Caco-2 (cell line): Measurements from ENCODE around the gene ARHGEF28. TPM values are rescaled to one million over a fixed set of nuclear protein-coding genes. Genes with fewer than 3 reads are reported as not detected.
A peak's percentile ranks its signal among the peaks of the same experiment; 100 is the strongest.

Source experiments
- BruUV-seq: library from RNA; stranded (reverse); fragments of 400-500 nt; replicated peaks from 2 replicates; lab custom pipeline; 2021; lab: Mats Ljungman, UMichigan
- CTCF ChIA-PET: fragments of 300-600 bp; sonication (Branson Sonifier 250); formaldehyde crosslinking; loops from one replicate; lab custom pipeline; 2022; ENCODE audit warnings: antibody characterized with exemption; lab: Charles Lee
- POLR2A ChIA-PET: fragments of 300-600 bp; sonication (Branson Sonifier 250); formaldehyde crosslinking; loops from one replicate; lab custom pipeline; 2022; ENCODE audit warnings: antibody characterized with exemption; lab: Charles Lee
- DNase-seq, 2 experiments: peaks; one replicate each; pipeline versions ENCODE4 v3.0.0 to v3.0.0-alpha.2; 2020 to 2022
- H3K27me3 ChIP-seq: replicated peaks from 2 replicates; pipeline ENCODE4 v1.6.0; 2011; ENCODE audit warnings: low read length; ENCODE audit not compliant: control insufficient read depth, insufficient read depth
- H3K36me3 ChIP-seq: 2 replicates; pipeline ENCODE4 v1.5.1; 2011; ENCODE audit warnings: low read length; ENCODE audit not compliant: control insufficient read depth, insufficient read depth
- H3K4me1 ChIP-seq: fragments of 250-450 bp; sonication (Bioruptor Pico); 2 replicates; pipeline ENCODE4 v1.5.1; 2020; ENCODE audit warnings: mild to moderate bottlenecking
- H3K4me3 ChIP-seq: 2 replicates; pipeline ENCODE4 v1.5.1; 2011; ENCODE audit warnings: low read depth, mild to moderate bottlenecking, control low read depth, low read length
- H3K9me3 ChIP-seq: fragments of 250-450 bp; sonication (Bioruptor Pico); 2 replicates; pipeline ENCODE4 v1.5.1; 2020; ENCODE audit warnings: mild to moderate bottlenecking, moderate library complexity
- H3K27ac Mint-ChIP-seq: one replicate; pipeline ENCODE4 v1.8.0; 2022; ENCODE audit warnings: mixed read lengths; ENCODE audit not compliant: unreplicated experiment
- H3K27me3 Mint-ChIP-seq: one replicate; pipeline ENCODE4 v1.8.0; 2022; ENCODE audit warnings: mixed read lengths; ENCODE audit not compliant: insufficient read depth, unreplicated experiment
- H3K36me3 Mint-ChIP-seq: one replicate; pipeline ENCODE4 v1.8.0; 2022; ENCODE audit warnings: mild to moderate bottlenecking, mixed read lengths; ENCODE audit not compliant: insufficient read depth, unreplicated experiment
- H3K4me1 Mint-ChIP-seq: one replicate; pipeline ENCODE4 v1.8.0; 2022; ENCODE audit warnings: low read depth, mixed read lengths; ENCODE audit not compliant: unreplicated experiment
- H3K4me3 Mint-ChIP-seq: one replicate; pipeline ENCODE4 v1.8.0; 2022; ENCODE audit warnings: mild to moderate bottlenecking, moderate library complexity, mixed read lengths; ENCODE audit not compliant: unreplicated experiment
- H3K9me3 Mint-ChIP-seq: one replicate; pipeline ENCODE4 v1.8.0; 2022; ENCODE audit warnings: mixed read lengths; ENCODE audit not compliant: unreplicated experiment
- intact Hi-C: fragments of 100-400 bp; cut with micrococcal nuclease; formaldehyde crosslinking; loops from one replicate; pipeline ENCODE4 v1.10.0; 2022; ENCODE audit not compliant: unreplicated experiment
- total RNA-seq: library from RNA; stranded (reverse); gene quantifications from 2 replicates; pipeline ENCODE4 v1.2.3, GENCODE V29; 2022
- TF ChIP-seq, protein P1 (sequence below), 2 experiments: fragments of 200-600 bp in 1 of 2; IDR thresholded peaks; 1 replicate in 1 of 2; 2 replicates in 1 of 2; pipeline versions ENCODE4 v1.5.1 to v1.8.0; 2011 to 2022; ENCODE audit warnings: antibody characterized with exemption in 1 of 2, control low read depth in 1 of 2, inconsistent platforms in 1 of 2, low read depth in 1 of 2, low read length in 1 of 2, mild to moderate bottlenecking in 1 of 2, moderate library complexity in 1 of 2; ENCODE audit not compliant: insufficient read depth in 1 of 2, severe bottlenecking in 1 of 2, unreplicated experiment in 1 of 2

ARHGEF28 gene
- total RNA-seq, 1 experiment from 2014 or later = 4.6 TPM

DNA sequence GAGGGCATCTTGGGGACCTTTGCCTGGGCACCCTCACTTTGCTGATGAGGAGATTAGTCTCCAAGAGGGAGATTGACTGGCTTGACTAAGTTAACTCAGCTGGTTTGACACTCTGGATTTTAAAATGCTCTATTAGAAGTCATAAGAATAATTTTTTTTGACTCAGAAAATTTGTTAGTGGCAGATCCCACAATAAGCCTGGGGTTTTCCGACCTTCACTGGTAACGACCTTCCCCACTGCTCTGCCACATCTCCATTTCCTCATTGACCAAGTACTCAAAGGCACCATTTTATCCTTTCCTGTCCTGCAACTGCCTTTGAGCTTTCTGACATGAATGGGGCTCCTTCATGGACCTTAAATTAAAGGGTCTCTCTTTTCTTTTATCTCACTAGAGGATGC is 67.0 kb downstream of the ARHGEF28 start:
- intact Hi-C loops = loop anchor here (1.0 to 5.0 kb wide), 2 partner anchors 61 to 102 kb away; no protein-coding TSS in a partner anchor
- TF ChIP-seq, protein P1, sequence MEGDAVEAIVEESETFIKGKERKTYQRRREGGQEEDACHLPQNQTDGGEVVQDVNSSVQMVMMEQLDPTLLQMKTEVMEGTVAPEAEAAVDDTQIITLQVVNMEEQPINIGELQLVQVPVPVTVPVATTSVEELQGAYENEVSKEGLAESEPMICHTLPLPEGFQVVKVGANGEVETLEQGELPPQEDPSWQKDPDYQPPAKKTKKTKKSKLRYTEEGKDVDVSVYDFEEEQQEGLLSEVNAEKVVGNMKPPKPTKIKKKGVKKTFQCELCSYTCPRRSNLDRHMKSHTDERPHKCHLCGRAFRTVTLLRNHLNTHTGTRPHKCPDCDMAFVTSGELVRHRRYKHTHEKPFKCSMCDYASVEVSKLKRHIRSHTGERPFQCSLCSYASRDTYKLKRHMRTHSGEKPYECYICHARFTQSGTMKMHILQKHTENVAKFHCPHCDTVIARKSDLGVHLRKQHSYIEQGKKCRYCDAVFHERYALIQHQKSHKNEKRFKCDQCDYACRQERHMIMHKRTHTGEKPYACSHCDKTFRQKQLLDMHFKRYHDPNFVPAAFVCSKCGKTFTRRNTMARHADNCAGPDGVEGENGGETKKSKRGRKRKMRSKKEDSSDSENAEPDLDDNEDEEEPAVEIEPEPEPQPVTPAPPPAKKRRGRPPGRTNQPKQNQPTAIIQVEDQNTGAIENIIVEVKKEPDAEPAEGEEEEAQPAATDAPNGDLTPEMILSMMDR (IDR thresholded peaks at IDR 0.05; ENCODE audit: insufficient read depth in 1 of 2, low read depth in 1 of 2, low read length in 1 of 2, severe bottlenecking in 1 of 2, unreplicated experiment in 1 of 2) = no peak
- Histone ChIP-seq H3K4me3 (no peak overlapping the region), H3K9me3 (no peaks in the 10 kb centered on the region), H3K36me3 (no peaks in the 10 kb centered on the region), H3K4me1 (no peaks in the 10 kb centered on the region), H3K27me3 (no peaks in the 10 kb centered on the region)
- Mint-ChIP-seq H3K4me3 (no peak overlapping the region), H3K36me3 (no peaks in the 10 kb centered on the region), H3K27me3 (peaks cover 7% of the 10 kb centered on the region), H3K9me3 (no peaks in the 10 kb centered on the region), H3K4me1 (no peaks in the 10 kb centered on the region), H3K27ac (no peak overlapping the region)
- BruUV-seq = no TSS peak
- no peak for DNase-seq
- POLR2A ChIA-PET = no interaction called here
- CTCF ChIA-PET = interaction anchor here (0.6 to 2.9 kb wide), 5 partner anchors 13 to 106 kb away, joined by 3 to 22 read pairs (median 3); no protein-coding TSS in a partner anchor

GRCh38 chr5:73693573-73694061 is 67.6 kb downstream of the ARHGEF28 start:
- Mint-ChIP-seq H3K27me3 (peaks cover 12% of the 10 kb centered on the region), H3K27ac (no peak overlapping the region), H3K9me3 (no peaks in the 10 kb centered on the region), H3K36me3 (no peaks in the 10 kb centered on the region), H3K4me3 (no peak overlapping the region), H3K4me1 (no peaks in the 10 kb centered on the region)
- Histone ChIP-seq H3K4me1 (no peaks in the 10 kb centered on the region), H3K27me3 (no peaks in the 10 kb centered on the region), H3K36me3 (no peaks in the 10 kb centered on the region), H3K4me3 (no peak overlapping the region), H3K9me3 (no peaks in the 10 kb centered on the region)
- intact Hi-C loops = loop anchor here (1.0 to 5.0 kb wide), 3 partner anchors 61 to 102 kb away; no protein-coding TSS in a partner anchor
- BruUV-seq = no TSS peak
- CTCF ChIA-PET = interaction anchor here (0.8 to 2.9 kb wide), 4 partner anchors 23 to 174 kb away, joined by 3 to 22 read pairs (median 4); no protein-coding TSS in a partner anchor
- POLR2A ChIA-PET = no interaction called here
- TF ChIP-seq, protein P1 (IDR thresholded peaks at IDR 0.05; ENCODE audit: insufficient read depth in 1 of 2, low read depth in 1 of 2, low read length in 1 of 2, severe bottlenecking in 1 of 2, unreplicated experiment in 1 of 2) = peak; percentile 39 to 68
- DNase-seq = peak in 1 of 2 experiments; percentile 21

DNA sequence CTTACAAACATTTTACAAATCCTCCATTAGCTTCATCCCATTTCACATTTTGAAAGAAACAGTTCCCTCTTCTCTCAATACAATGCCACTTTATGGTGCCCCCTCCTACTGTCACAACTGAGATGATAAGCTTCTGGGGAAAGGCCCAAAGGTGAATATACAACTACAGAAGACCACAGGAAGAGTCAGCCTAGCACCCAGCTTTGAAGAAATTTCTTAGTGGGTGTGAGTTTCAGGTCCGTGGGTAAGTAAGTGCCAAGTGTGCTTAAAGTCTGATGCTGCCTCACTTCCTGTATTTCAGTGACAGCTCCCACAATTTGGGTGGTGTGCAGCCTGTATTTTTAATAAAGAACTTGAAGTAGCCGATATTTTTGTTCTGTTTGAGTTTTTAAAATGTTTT is 68.1 kb downstream of the ARHGEF28 start:
- Histone ChIP-seq H3K9me3 (no peaks in the 10 kb centered on the region), H3K36me3 (no peaks in the 10 kb centered on the region), H3K27me3 (0 out of 2 replicates have a peak, but pooled peaks cover 1% of the 10 kb centered on the region), H3K4me3 (no peak overlapping the region), H3K4me1 (no peaks in the 10 kb centered on the region)
- DNase-seq = no peak
- Mint-ChIP-seq H3K27ac (no peak overlapping the region), H3K4me3 (no peak overlapping the region), H3K9me3 (no peaks in the 10 kb centered on the region), H3K36me3 (no peaks in the 10 kb centered on the region), H3K27me3 (peaks cover 16% of the 10 kb centered on the region), H3K4me1 (no peaks in the 10 kb centered on the region)
- POLR2A ChIA-PET = no interaction called here
- intact Hi-C loops = loop anchor here (2.0 to 5.0 kb wide), 2 partner anchors 62 to 99 kb away; no protein-coding TSS in a partner anchor
- no TSS peak for BruUV-seq
- CTCF ChIA-PET = interaction anchor here (0.9 to 2.9 kb wide), 3 partner anchors 22 to 174 kb away, joined by 4 to 22 read pairs (median 5); no protein-coding TSS in a partner anchor
- TF ChIP-seq, protein P1 (IDR thresholded peaks at IDR 0.05; ENCODE audit: insufficient read depth in 1 of 2, low read depth in 1 of 2, low read length in 1 of 2, severe bottlenecking in 1 of 2, unreplicated experiment in 1 of 2) = no peak
